ENCODE data around the gene PTGDR2. TPM values are rescaled to one million over a fixed set of nuclear protein-coding genes. Genes with fewer than 3 reads are reported as not detected.

Gene PTGDR2
- total RNA-seq, 1 donor = 0.52 TPM

GRCh38 chr11:60842668-60843600 is 12.8 kb downstream of the PTGDR2 start:
- no peaks in the 10 kb centered on the region for H3K9me3 ChIP-seq (ENCODE audit: low read depth, low read length)
- no peaks in the 10 kb centered on the region for H3K27me3 ChIP-seq (ENCODE audit: insufficient read depth, low read length)
- H3K4me3 ChIP-seq (ENCODE audit: low read length) = peak overlapping the region; percentile 76
- H3K4me1 ChIP-seq (ENCODE audit: insufficient read depth, low read length) = peaks cover 38% of the 10 kb centered on the region

GRCh38 chr11:60841797-60842667 is 13.7 kb downstream of the PTGDR2 start, which contains the start of gene CCDC86:
Gene CCDC86, plus strand, starts transcription at chr11:60842113. Its CDS starts 12 bp downstream, at chr11:60842125.
- H3K27me3 ChIP-seq (ENCODE audit: insufficient read depth, low read length) = no peaks in the 10 kb centered on the region
- peaks cover 42% of the 10 kb centered on the region for H3K4me1 ChIP-seq (ENCODE audit: insufficient read depth, low read length)
- no peaks in the 10 kb centered on the region for H3K9me3 ChIP-seq (ENCODE audit: low read depth, low read length)
- H3K4me3 ChIP-seq (ENCODE audit: low read length) = peak within 1 kb of the TSS; percentile 76

GRCh38 chr11:60840470-60841430 is 15.0 kb downstream of the PTGDR2 start:
- H3K4me3 ChIP-seq (ENCODE audit: low read length) = no peak overlapping the region
- peaks cover 55% of the 10 kb centered on the region for H3K4me1 ChIP-seq (ENCODE audit: insufficient read depth, low read length)
- H3K27me3 ChIP-seq (ENCODE audit: insufficient read depth, low read length) = no peaks in the 10 kb centered on the region
- H3K9me3 ChIP-seq (ENCODE audit: low read depth, low read length) = no peaks in the 10 kb centered on the region

- Histone ChIP-seq H3K4me1 (ENCODE audit: insufficient read depth, low read length) (peaks cover 53% of the 10 kb centered on the region), H3K4me3 (ENCODE audit: low read length) (no peak overlapping the region), H3K27me3 (ENCODE audit: insufficient read depth, low read length) (no peaks in the 10 kb centered on the region)
These were observed 17.6 kb downstream of the PTGDR2 start for GRCh38 chr11:60838132-60838531.

GRCh38 chr11:60836866-60837515 is 18.8 kb downstream of the PTGDR2 start:
- Histone ChIP-seq H3K4me1 (ENCODE audit: insufficient read depth, low read length) (peaks cover 44% of the 10 kb centered on the region), H3K27me3 (ENCODE audit: insufficient read depth, low read length) (peaks cover 2% of the 10 kb centered on the region), H3K4me3 (ENCODE audit: low read length) (no peak overlapping the region), H3K9me3 (ENCODE audit: low read depth, low read length) (no peaks in the 10 kb centered on the region)

More at GRCh38 chr11:60838132-60838531, 17.6 kb downstream of the PTGDR2 start:
- no peaks in the 10 kb centered on the region for H3K9me3 ChIP-seq (ENCODE audit: low read depth, low read length)

GRCh38 chr11:60835534-60835846 is 20.3 kb downstream of the PTGDR2 start:
- Histone ChIP-seq H3K4me3 (ENCODE audit: low read length) (no peak overlapping the region), H3K27me3 (ENCODE audit: insufficient read depth, low read length) (peaks cover 2% of the 10 kb centered on the region), H3K9me3 (ENCODE audit: low read depth, low read length) (no peaks in the 10 kb centered on the region), H3K4me1 (ENCODE audit: insufficient read depth, low read length) (peaks cover 36% of the 10 kb centered on the region)

- peaks cover 36% of the 10 kb centered on the region for H3K4me1 ChIP-seq (ENCODE audit: insufficient read depth, low read length)
- peaks cover 2% of the 10 kb centered on the region for H3K27me3 ChIP-seq (ENCODE audit: insufficient read depth, low read length)
- no peaks in the 10 kb centered on the region for H3K9me3 ChIP-seq (ENCODE audit: low read depth, low read length)
- H3K4me3 ChIP-seq (ENCODE audit: low read length) = no peak overlapping the region
These were observed 20.8 kb downstream of the PTGDR2 start for GRCh38 chr11:60834742-60835533.

GRCh38 chr11:60831501-60832079 is 24.2 kb downstream of the PTGDR2 start:
- H3K4me3 ChIP-seq (ENCODE audit: low read length) = no peak overlapping the region
- peaks cover 28% of the 10 kb centered on the region for H3K4me1 ChIP-seq (ENCODE audit: insufficient read depth, low read length)
- H3K9me3 ChIP-seq (ENCODE audit: low read depth, low read length) = no peaks in the 10 kb centered on the region

GRCh38 chr11:60831143-60831500 is 24.6 kb downstream of the PTGDR2 start:
- peaks cover 2% of the 10 kb centered on the region for H3K27me3 ChIP-seq (ENCODE audit: insufficient read depth, low read length)
- H3K9me3 ChIP-seq (ENCODE audit: low read depth, low read length) = no peaks in the 10 kb centered on the region
- no peak overlapping the region for H3K4me3 ChIP-seq (ENCODE audit: low read length)
- H3K4me1 ChIP-seq (ENCODE audit: insufficient read depth, low read length) = peaks cover 23% of the 10 kb centered on the region

More at GRCh38 chr11:60831501-60832079, 24.2 kb downstream of the PTGDR2 start:
- peaks cover 2% of the 10 kb centered on the region for H3K27me3 ChIP-seq (ENCODE audit: insufficient read depth, low read length)

GRCh38 chr11:60830478-60831142 is 25.1 kb downstream of the PTGDR2 start:
- Histone ChIP-seq H3K4me3 (ENCODE audit: low read length) (no peak overlapping the region), H3K9me3 (ENCODE audit: low read depth, low read length) (no peaks in the 10 kb centered on the region), H3K27me3 (ENCODE audit: insufficient read depth, low read length) (peaks cover 2% of the 10 kb centered on the region), H3K4me1 (ENCODE audit: insufficient read depth, low read length) (peaks cover 18% of the 10 kb centered on the region)

- Histone ChIP-seq H3K9me3 (ENCODE audit: low read depth, low read length) (no peaks in the 10 kb centered on the region), H3K4me1 (ENCODE audit: insufficient read depth, low read length) (no peaks in the 10 kb centered on the region), H3K4me3 (ENCODE audit: low read length) (no peak overlapping the region), H3K27me3 (ENCODE audit: insufficient read depth, low read length) (no peaks in the 10 kb centered on the region)
These were observed 30.0 kb downstream of the PTGDR2 start for GRCh38 chr11:60825790-60826189.

- no peaks in the 10 kb centered on the region for H3K4me1 ChIP-seq (ENCODE audit: insufficient read depth, low read length)
These were observed 30.6 kb downstream of the PTGDR2 start for GRCh38 chr11:60825118-60825517.

More at GRCh38 chr11:60825118-60825517, 30.6 kb downstream of the PTGDR2 start:
- Histone ChIP-seq H3K9me3 (ENCODE audit: low read depth, low read length) (no peaks in the 10 kb centered on the region), H3K4me3 (ENCODE audit: low read length) (no peak overlapping the region), H3K27me3 (ENCODE audit: insufficient read depth, low read length) (no peaks in the 10 kb centered on the region)

Measured in mononuclear cell (primary cell).